GM13976 (cell line): ENCODE data around the gene YWHAG.
A peak's percentile ranks its signal among the peaks of the same experiment; 100 is the strongest.
"Not testable (repeated sequence)": the region's sequence is repeated elsewhere in the genome, so short reads cannot be mapped to it uniquely, and the experiment has no call there.

Experiments
- DNase-seq: peaks from one replicate; pipeline ENCODE4 v3.0.0; 2012; ENCODE audit warnings: low spot score
- CTCF ChIP-seq: IDR thresholded peaks from 2 replicates; pipeline ENCODE4 v1.5.1; 2012; ENCODE audit warnings: borderline replicate concordance, mild to moderate bottlenecking; ENCODE audit not compliant: insufficient read depth; ENCODE audit errors: extremely low read depth, missing control alignments, control extremely low read depth
- in situ Hi-C: fragments of 300-500 bp; cut with MboI; formaldehyde crosslinking; loops from one replicate; pipeline ENCODE4 v1.12.0; 2022; ENCODE audit warnings: low sequenced_read_pairs, mixed read lengths, inconsistent platforms; ENCODE audit not compliant: unreplicated experiment

Gene YWHAG

GRCh38 chr7:76316984-76317781 lies 41.6 kb downstream of the YWHAG start:
- DNase-seq, result no peak
- in situ Hi-C loops, result loop anchor here (10.0 kb wide), 1 partner anchor 142 kb away; no protein-coding TSS in a partner anchor

GRCh38 chr7:76315364-76315763 lies 43.4 kb downstream of the YWHAG start:
- in situ Hi-C loops, result loop anchor here (10.0 kb wide), 1 partner anchor 141 kb away; no protein-coding TSS in a partner anchor
- DNase-seq, result no peak
- TF ChIP-seq CTCF, result peak; percentile 32

More at GRCh38 chr7:76316984-76317781, 41.6 kb downstream of the YWHAG start:
- TF ChIP-seq CTCF, result no peak

- in situ Hi-C loops, result loop anchor here (10.0 kb wide), 1 partner anchor 140 kb away; no protein-coding TSS in a partner anchor
- DNase-seq, result not testable (repeated sequence)
These were observed 44.1 kb downstream of the YWHAG start for GRCh38 chr7:76314740-76315139.

- in situ Hi-C loops, result loop anchor here (10.0 kb wide), 1 partner anchor 139 kb away; no protein-coding TSS in a partner anchor
- DNase-seq, result peak; percentile 93
- TF ChIP-seq CTCF, result peak; percentile 100
These were observed 44.6 kb downstream of the YWHAG start for GRCh38 chr7:76314042-76314721.

- in situ Hi-C loops, result loop anchor here (10.0 kb wide), 1 partner anchor 137 kb away; no protein-coding TSS in a partner anchor
- not testable (repeated sequence) for DNase-seq
These were observed 47.0 kb downstream of the YWHAG start for GRCh38 chr7:76311838-76312237.

GRCh38 chr7:76310102-76310957 lies 48.5 kb downstream of the YWHAG start:
- in situ Hi-C loops, result loop anchor here (10.0 kb wide), 1 partner anchor 136 kb away; no protein-coding TSS in a partner anchor
- TF ChIP-seq CTCF, result no peak
- DNase-seq, result no peak

- DNase-seq, result not testable (repeated sequence)
- in situ Hi-C loops, result loop anchor here (10.0 kb wide), 1 partner anchor 135 kb away; no protein-coding TSS in a partner anchor
These were observed 49.3 kb downstream of the YWHAG start for GRCh38 chr7:76309341-76310101.

- DNase-seq, in situ Hi-C loops: not testable (repeated sequence)
These were observed 49.9 kb downstream of the YWHAG start for GRCh38 chr7:76308874-76309273.
